T-helper 2 cell treated with Interferon-gamma antibody and Interleukin-4, amounts not matched to agents 5 μg/mL and 100 μg/mL, for 36 hours (primary cell): ENCODE data around the gene CCDC127.

Source experiments
- DNase-seq: peaks from one replicate; pipeline ENCODE4 v3.0.0; 2021; ENCODE audit warnings: low spot score
- H3K27ac Mint-ChIP-seq: one replicate; pipeline ENCODE4 v1.8.0; 2021; ENCODE audit warnings: mild to moderate bottlenecking, mixed read lengths
- H3K27me3 Mint-ChIP-seq: one replicate; pipeline ENCODE4 v1.8.0; 2021; ENCODE audit warnings: low read depth, mixed read lengths
- H3K36me3 Mint-ChIP-seq: one replicate; pipeline ENCODE4 v1.8.0; 2021; ENCODE audit warnings: low read depth, mixed read lengths
- H3K4me1 Mint-ChIP-seq: one replicate; pipeline ENCODE4 v1.8.0; 2021; ENCODE audit warnings: low read depth, mixed read lengths
- H3K4me3 Mint-ChIP-seq: one replicate; pipeline ENCODE4 v1.8.0; 2022; ENCODE audit warnings: mild to moderate bottlenecking, moderate library complexity, mixed read lengths
- H3K9me3 Mint-ChIP-seq: one replicate; pipeline ENCODE4 v1.8.0; 2021; ENCODE audit warnings: mixed read lengths

The CCDC127 gene

DNA sequence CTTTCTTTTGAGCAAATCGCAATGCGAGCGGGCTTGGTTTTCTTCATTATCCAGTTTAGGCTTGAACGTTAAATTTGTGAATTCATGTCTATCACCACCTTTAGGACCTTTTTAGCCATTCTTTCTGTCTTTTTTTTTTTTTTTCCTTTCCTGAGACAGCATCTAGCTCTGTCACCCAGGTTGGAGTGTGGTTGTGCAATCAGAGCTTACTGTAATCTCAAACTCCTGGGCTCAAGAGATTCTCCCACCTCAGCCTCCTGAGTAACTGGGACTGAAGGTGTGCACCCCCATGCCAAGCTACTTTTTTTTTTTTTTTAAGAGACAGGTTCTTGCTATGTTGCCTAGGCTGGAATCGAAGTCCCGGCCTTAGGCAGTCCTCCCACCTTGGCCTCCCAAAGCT lies 65.9 kb downstream of the CCDC127 start:
- no peaks in the 10 kb centered on the region for H3K4me1 Mint-ChIP-seq
- H3K27ac Mint-ChIP-seq = no peak overlapping the region
- peaks cover 11% of the 10 kb centered on the region for H3K9me3 Mint-ChIP-seq
- peaks cover 3% of the 10 kb centered on the region for H3K27me3 Mint-ChIP-seq
- H3K4me3 Mint-ChIP-seq = no peak overlapping the region
- no peak for DNase-seq
- no peaks in the 10 kb centered on the region for H3K36me3 Mint-ChIP-seq

DNA sequence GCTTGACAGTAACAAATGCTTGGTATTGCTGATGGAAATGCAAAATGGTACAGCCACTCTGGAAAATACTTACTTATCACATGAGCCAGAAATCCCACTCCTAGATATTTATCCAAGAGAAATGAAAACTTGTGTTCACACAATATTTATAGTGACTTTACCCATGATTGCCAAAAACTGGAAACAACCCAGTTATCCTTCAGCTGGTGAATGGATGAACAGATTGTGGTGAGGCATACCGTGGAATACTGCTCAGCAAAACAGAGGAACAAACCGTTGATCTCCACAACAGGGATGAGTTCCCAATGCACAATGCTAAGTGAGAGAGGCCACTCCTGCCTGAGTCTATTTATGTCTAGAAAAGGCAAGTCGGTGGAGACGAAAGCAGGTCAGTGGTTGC lies 67.2 kb downstream of the CCDC127 start:
- Mint-ChIP-seq H3K4me1 (no peaks in the 10 kb centered on the region), H3K4me3 (no peak overlapping the region), H3K9me3 (peaks cover 15% of the 10 kb centered on the region), H3K27me3 (peaks cover 3% of the 10 kb centered on the region), H3K27ac (no peak overlapping the region), H3K36me3 (no peaks in the 10 kb centered on the region)
- no peak for DNase-seq

DNA sequence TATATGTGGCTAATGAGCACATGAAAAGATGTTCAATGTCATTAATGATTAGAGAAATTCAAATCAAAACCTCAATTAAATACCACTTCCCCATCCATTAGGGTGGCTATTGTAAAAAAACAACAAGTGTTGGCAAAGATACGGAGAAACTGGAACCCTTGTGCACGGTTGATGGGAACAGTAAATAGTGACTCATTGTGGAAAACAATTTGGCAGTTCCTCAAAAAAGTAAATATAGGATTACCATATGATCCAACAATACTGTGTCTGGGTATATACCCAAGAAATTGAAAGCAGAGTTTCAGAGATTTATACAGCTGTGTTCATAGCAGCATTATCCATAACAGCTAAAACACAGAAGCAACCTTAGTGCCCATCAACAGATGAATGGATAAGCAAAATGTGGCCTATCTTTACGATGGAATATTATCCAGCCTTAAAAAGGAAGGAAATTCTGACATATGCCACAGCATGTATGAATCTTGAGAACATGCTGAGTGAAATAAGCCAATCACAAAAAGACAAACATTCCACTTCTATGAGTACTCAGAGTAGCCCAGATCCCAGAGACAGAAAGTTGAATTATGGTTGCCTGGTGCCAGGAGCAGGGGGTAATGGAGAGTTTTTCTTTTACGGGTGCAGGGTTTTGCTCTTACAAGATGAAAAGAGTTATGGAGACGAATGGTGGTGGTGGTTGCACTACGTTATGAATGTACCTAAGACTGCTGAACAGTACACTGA lies 68.0 kb downstream of the CCDC127 start:
- Mint-ChIP-seq H3K36me3 (no peaks in the 10 kb centered on the region), H3K4me3 (no peak overlapping the region), H3K27ac (no peak overlapping the region), H3K4me1 (no peaks in the 10 kb centered on the region), H3K27me3 (peaks cover 3% of the 10 kb centered on the region), H3K9me3 (peaks cover 15% of the 10 kb centered on the region)
- no peak for DNase-seq

DNA sequence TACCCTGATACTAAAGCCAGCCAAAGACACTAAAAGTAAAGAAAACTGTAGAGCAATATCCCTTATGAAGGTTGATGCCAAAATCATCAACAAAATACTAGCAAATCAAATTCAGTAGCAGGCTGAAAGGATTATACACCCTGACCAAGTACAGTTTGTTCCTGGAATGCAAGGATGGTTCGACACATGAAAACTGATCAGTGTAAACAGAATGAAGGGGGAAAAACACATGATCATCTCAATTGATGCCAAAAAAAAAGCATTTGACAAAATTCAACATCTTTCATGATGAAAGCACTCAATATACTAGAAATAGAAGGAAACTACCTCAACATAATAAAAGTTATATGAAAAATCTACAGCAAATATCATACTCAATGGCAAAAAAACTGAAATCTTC lies 70.2 kb downstream of the CCDC127 start:
- peaks cover 3% of the 10 kb centered on the region for H3K27me3 Mint-ChIP-seq
- DNase-seq = no peak
- no peaks in the 10 kb centered on the region for H3K4me1 Mint-ChIP-seq
- H3K36me3 Mint-ChIP-seq = no peaks in the 10 kb centered on the region
- peaks cover 15% of the 10 kb centered on the region for H3K9me3 Mint-ChIP-seq
- H3K4me3 Mint-ChIP-seq = no peak overlapping the region
- no peak overlapping the region for H3K27ac Mint-ChIP-seq
